ENCODE data around the gene SLFN12L. TPM values are rescaled to one million over a fixed set of nuclear protein-coding genes. Genes with fewer than 3 reads are reported as not detected.
"Not testable (repeated sequence)": the region's sequence is repeated elsewhere in the genome, so short reads cannot be mapped to it uniquely, and the experiment has no call there.

The SLFN12L gene
- total RNA-seq, 2 donors from 2014 or later, result 0.86 to 1.0 TPM

GRCh38 chr17:35529866-35530265 is 7.6 kb downstream of the SLFN12L start:
- no peak overlapping the region for H3K4me3 ChIP-seq
- H3K27me3 ChIP-seq, result no peaks in the 10 kb centered on the region
- no peaks in the 10 kb centered on the region for H3K36me3 ChIP-seq
- H3K9ac ChIP-seq (ENCODE audit: low read depth in 2 of 2, low read length in 2 of 2), result no peak overlapping the region
- TF ChIP-seq CTCF (IDR thresholded peaks at IDR 0.05), result no peak
- H3K9me3 ChIP-seq, result no peaks in the 10 kb centered on the region
- intact Hi-C loops (cut with DNase I), result loop anchor here (10.0 kb wide), 1 partner anchor 355 kb away; no protein-coding TSS in a partner anchor
- H3K27ac ChIP-seq, result no peak overlapping the region
- no peaks in the 10 kb centered on the region for H3K4me1 ChIP-seq
- DNase-seq, result no peak

- H3K9me3 ChIP-seq; H3K4me1 ChIP-seq; H3K4me3 ChIP-seq; H3K9ac ChIP-seq (ENCODE audit: low read depth in 2 of 2, low read length in 2 of 2); H3K36me3 ChIP-seq; H3K27me3 ChIP-seq; intact Hi-C loops (cut with DNase I); DNase-seq; H3K27ac ChIP-seq: not testable (repeated sequence)
Observed at GRCh38 chr17:35529326-35529725, 8.2 kb downstream of the SLFN12L start.

GRCh38 chr17:35523296-35523695 is 14.2 kb downstream of the SLFN12L start:
- H3K4me1 ChIP-seq, result no peaks in the 10 kb centered on the region
- no peak overlapping the region for H3K27ac ChIP-seq
- intact Hi-C loops (cut with DNase I), result no loop called here
- no peak overlapping the region for H3K9ac ChIP-seq (ENCODE audit: low read depth in 2 of 2, low read length in 2 of 2)
- no peaks in the 10 kb centered on the region for H3K36me3 ChIP-seq
- no peaks in the 10 kb centered on the region for H3K27me3 ChIP-seq
- no peak for DNase-seq
- no peak overlapping the region for H3K4me3 ChIP-seq
- no peaks in the 10 kb centered on the region for H3K9me3 ChIP-seq
- no peak for TF ChIP-seq CTCF (IDR thresholded peaks at IDR 0.05)

GRCh38 chr17:35521654-35522256 is 15.7 kb downstream of the SLFN12L start:
- H3K36me3 ChIP-seq; H3K4me1 ChIP-seq; H3K9ac ChIP-seq (ENCODE audit: low read depth in 2 of 2, low read length in 2 of 2); intact Hi-C loops (cut with DNase I); H3K27ac ChIP-seq; H3K9me3 ChIP-seq; H3K4me3 ChIP-seq; H3K27me3 ChIP-seq; DNase-seq: not testable (repeated sequence)

- Histone ChIP-seq H3K27ac (no peak overlapping the region), H3K4me1 (no peaks in the 10 kb centered on the region), H3K27me3 (no peaks in the 10 kb centered on the region), H3K9me3 (no peaks in the 10 kb centered on the region), H3K4me3 (no peak overlapping the region), H3K36me3 (no peaks in the 10 kb centered on the region), H3K9ac (ENCODE audit: low read depth in 2 of 2, low read length in 2 of 2) (no peak overlapping the region)
- no peak for DNase-seq
- intact Hi-C loops (cut with DNase I), result no loop called here
- no peak for TF ChIP-seq CTCF (IDR thresholded peaks at IDR 0.05)
Observed at GRCh38 chr17:35521150-35521549, 16.3 kb downstream of the SLFN12L start.

- H3K9ac ChIP-seq (ENCODE audit: low read depth in 2 of 2, low read length in 2 of 2), result no peak overlapping the region
- no peak overlapping the region for H3K27ac ChIP-seq
- H3K9me3 ChIP-seq, result no peaks in the 10 kb centered on the region
- H3K27me3 ChIP-seq, result no peaks in the 10 kb centered on the region
- intact Hi-C loops (cut with DNase I), result no loop called here
- no peaks in the 10 kb centered on the region for H3K4me1 ChIP-seq
- no peak for DNase-seq
- no peak overlapping the region for H3K4me3 ChIP-seq
- no peak for TF ChIP-seq CTCF (IDR thresholded peaks at IDR 0.05)
- H3K36me3 ChIP-seq, result no peaks in the 10 kb centered on the region
Observed at GRCh38 chr17:35519906-35520442, 17.5 kb downstream of the SLFN12L start.
